ENCODE data around the gene CCDC50. TPM values are rescaled to one million over a fixed set of nuclear protein-coding genes. Genes with fewer than 3 reads are reported as not detected.

CCDC50 gene
- total and polyA plus RNA-seq, 2 of the 8 experiments (the other 6 are each of a cell fraction or from before 2014, with no cell fraction given) = 7.3 to 19.2 TPM

GRCh38 chr3:191387441-191388077 is 58.4 kb downstream of the CCDC50 start (continued):
- TF ChIP-seq SP2 (IDR thresholded peaks at IDR 0.05; ENCODE audit: low read length) = no peak

Measured in H1 (cell line).